ENCODE measurements around the gene COCH. TPM values are rescaled to one million over a fixed set of nuclear protein-coding genes. Genes with fewer than 3 reads are reported as not detected.

COCH gene
- total RNA-seq, 1 experiment from 2014 or later, result 6.7 TPM

- no peak for ATAC-seq
- RAD21 ChIA-PET (ENCODE audit: low non-redundant PET in 1 of 2, low total read pairs in 2 of 2, uncharacterized antibody in 2 of 2, unreplicated experiment in 2 of 2), result no interaction called here
- Histone ChIP-seq H3K79me2 (ENCODE audit: insufficient read depth, low read length) (no peaks in the 10 kb centered on the region), H4K20me1 (ENCODE audit: insufficient read depth) (no peaks in the 10 kb centered on the region), H3K9me3 (ENCODE audit: control insufficient read depth in 1 of 2, insufficient read depth in 1 of 2, low read depth in 1 of 2, low read length in 2 of 2) (no peaks in the 10 kb centered on the region), H3K4me1 (ENCODE audit: control insufficient read depth in 1 of 2, insufficient read depth in 2 of 2, low read length in 2 of 2) (no peaks in the 10 kb centered on the region), H3K4me2 (ENCODE audit: low read length) (no peak overlapping the region), H3K36me3 (ENCODE audit: control insufficient read depth in 1 of 2, insufficient read depth in 2 of 2, low read length in 2 of 2) (no peaks in the 10 kb centered on the region), H3K4me3 (replicated peaks in 1 of 2; ENCODE audit: low read depth in 1 of 2, low read length in 2 of 2) (no peak overlapping the region), H3K9ac (ENCODE audit: low read length) (no peak overlapping the region), H2AFZ (ENCODE audit: low read depth, low read length, poor library complexity, severe bottlenecking) (no peak overlapping the region), H3K27me3 (ENCODE audit: insufficient read depth, low read length) (no peaks in the 10 kb centered on the region), H3K9me2 (ENCODE audit: insufficient read depth) (no peaks in the 10 kb centered on the region), H3K27ac (ENCODE audit: low read depth, low read length) (no peak overlapping the region)
- CTCF ChIA-PET, result no interaction called here
- BruUV-seq (replicated peaks), result no TSS peak
- POLR2A ChIA-PET, result no interaction called here
- DNase-seq (ENCODE audit: low read depth, low spot score), result no peak
- intact Hi-C loops (cut with micrococcal nuclease), result no loop called here
- no peak for TF ChIP-seq SRF (IDR thresholded peaks at IDR 0.05; ENCODE audit: low read depth)
Observed at GRCh38 chr14:30848449-30849240, 25.7 kb upstream of the COCH start.

DNA sequence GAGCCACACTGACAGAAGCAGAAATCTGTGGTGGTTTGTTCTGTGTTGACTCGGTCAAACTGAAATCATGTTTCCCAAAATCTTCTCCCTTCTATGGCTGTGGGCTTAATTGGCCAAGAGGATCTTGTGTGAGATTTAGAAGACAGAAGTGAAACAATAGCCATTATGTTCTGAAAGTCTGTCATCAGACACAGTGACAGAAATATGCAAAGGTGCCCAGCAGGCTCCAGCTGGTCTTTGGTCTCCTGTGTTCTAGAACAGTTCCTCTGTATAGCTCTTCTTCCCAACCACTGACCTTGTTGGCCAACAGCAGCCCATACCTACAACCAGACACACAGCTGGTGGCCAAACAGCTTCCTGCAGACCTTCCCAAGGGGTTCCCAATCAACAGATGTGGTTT lies 25.0 kb upstream of the COCH start:
- Histone ChIP-seq H3K9ac (ENCODE audit: low read length) (no peak overlapping the region), H3K4me3 (replicated peaks in 1 of 2; ENCODE audit: low read depth in 1 of 2, low read length in 2 of 2) (no peak overlapping the region), H3K4me2 (ENCODE audit: low read length) (no peak overlapping the region), H3K9me3 (ENCODE audit: control insufficient read depth in 1 of 2, insufficient read depth in 1 of 2, low read depth in 1 of 2, low read length in 2 of 2) (no peaks in the 10 kb centered on the region), H3K79me2 (ENCODE audit: insufficient read depth, low read length) (no peaks in the 10 kb centered on the region), H2AFZ (ENCODE audit: low read depth, low read length, poor library complexity, severe bottlenecking) (no peak overlapping the region), H3K9me2 (ENCODE audit: insufficient read depth) (no peaks in the 10 kb centered on the region), H3K36me3 (ENCODE audit: control insufficient read depth in 1 of 2, insufficient read depth in 2 of 2, low read length in 2 of 2) (no peaks in the 10 kb centered on the region), H3K27ac (ENCODE audit: low read depth, low read length) (no peak overlapping the region), H4K20me1 (ENCODE audit: insufficient read depth) (no peaks in the 10 kb centered on the region), H3K4me1 (ENCODE audit: control insufficient read depth in 1 of 2, insufficient read depth in 2 of 2, low read length in 2 of 2) (no peaks in the 10 kb centered on the region), H3K27me3 (ENCODE audit: insufficient read depth, low read length) (no peaks in the 10 kb centered on the region)
- intact Hi-C loops (cut with micrococcal nuclease), result no loop called here
- CTCF ChIA-PET, result no interaction called here
- DNase-seq (ENCODE audit: low read depth, low spot score), result no peak
- no TSS peak for BruUV-seq (replicated peaks)
- POLR2A ChIA-PET, result no interaction called here
- RAD21 ChIA-PET (ENCODE audit: low non-redundant PET in 1 of 2, low total read pairs in 2 of 2, uncharacterized antibody in 2 of 2, unreplicated experiment in 2 of 2), result no interaction called here
- no peak for ATAC-seq
- TF ChIP-seq, protein P1, sequence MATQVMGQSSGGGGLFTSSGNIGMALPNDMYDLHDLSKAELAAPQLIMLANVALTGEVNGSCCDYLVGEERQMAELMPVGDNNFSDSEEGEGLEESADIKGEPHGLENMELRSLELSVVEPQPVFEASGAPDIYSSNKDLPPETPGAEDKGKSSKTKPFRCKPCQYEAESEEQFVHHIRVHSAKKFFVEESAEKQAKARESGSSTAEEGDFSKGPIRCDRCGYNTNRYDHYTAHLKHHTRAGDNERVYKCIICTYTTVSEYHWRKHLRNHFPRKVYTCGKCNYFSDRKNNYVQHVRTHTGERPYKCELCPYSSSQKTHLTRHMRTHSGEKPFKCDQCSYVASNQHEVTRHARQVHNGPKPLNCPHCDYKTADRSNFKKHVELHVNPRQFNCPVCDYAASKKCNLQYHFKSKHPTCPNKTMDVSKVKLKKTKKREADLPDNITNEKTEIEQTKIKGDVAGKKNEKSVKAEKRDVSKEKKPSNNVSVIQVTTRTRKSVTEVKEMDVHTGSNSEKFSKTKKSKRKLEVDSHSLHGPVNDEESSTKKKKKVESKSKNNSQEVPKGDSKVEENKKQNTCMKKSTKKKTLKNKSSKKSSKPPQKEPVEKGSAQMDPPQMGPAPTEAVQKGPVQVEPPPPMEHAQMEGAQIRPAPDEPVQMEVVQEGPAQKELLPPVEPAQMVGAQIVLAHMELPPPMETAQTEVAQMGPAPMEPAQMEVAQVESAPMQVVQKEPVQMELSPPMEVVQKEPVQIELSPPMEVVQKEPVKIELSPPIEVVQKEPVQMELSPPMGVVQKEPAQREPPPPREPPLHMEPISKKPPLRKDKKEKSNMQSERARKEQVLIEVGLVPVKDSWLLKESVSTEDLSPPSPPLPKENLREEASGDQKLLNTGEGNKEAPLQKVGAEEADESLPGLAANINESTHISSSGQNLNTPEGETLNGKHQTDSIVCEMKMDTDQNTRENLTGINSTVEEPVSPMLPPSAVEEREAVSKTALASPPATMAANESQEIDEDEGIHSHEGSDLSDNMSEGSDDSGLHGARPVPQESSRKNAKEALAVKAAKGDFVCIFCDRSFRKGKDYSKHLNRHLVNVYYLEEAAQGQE (IDR thresholded peaks at IDR 0.05; ENCODE audit: low read depth), result no peak
- no peak for TF ChIP-seq EZH2phosphoT487 (IDR thresholded peaks at IDR 0.05; ENCODE audit: borderline replicate concordance)
- no peak for TF ChIP-seq SIN3A (IDR thresholded peaks at IDR 0.05; ENCODE audit: low read depth)
- TF ChIP-seq, protein P2, sequence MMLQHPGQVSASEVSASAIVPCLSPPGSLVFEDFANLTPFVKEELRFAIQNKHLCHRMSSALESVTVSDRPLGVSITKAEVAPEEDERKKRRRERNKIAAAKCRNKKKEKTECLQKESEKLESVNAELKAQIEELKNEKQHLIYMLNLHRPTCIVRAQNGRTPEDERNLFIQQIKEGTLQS (IDR thresholded peaks at IDR 0.05), result no peak
- no peak for TF ChIP-seq CBX3 (IDR thresholded peaks at IDR 0.05; ENCODE audit: low read depth)
- TF ChIP-seq FOSL1 (IDR thresholded peaks at IDR 0.05; ENCODE audit: low read depth), result no peak
- TF ChIP-seq POLR2AphosphoS5 (IDR thresholded peaks at IDR 0.05; ENCODE audit: low read depth, low read length), result no peak
- TF ChIP-seq SP1 (IDR thresholded peaks at IDR 0.05; ENCODE audit: low read depth), result no peak
- TF ChIP-seq, protein P3, sequence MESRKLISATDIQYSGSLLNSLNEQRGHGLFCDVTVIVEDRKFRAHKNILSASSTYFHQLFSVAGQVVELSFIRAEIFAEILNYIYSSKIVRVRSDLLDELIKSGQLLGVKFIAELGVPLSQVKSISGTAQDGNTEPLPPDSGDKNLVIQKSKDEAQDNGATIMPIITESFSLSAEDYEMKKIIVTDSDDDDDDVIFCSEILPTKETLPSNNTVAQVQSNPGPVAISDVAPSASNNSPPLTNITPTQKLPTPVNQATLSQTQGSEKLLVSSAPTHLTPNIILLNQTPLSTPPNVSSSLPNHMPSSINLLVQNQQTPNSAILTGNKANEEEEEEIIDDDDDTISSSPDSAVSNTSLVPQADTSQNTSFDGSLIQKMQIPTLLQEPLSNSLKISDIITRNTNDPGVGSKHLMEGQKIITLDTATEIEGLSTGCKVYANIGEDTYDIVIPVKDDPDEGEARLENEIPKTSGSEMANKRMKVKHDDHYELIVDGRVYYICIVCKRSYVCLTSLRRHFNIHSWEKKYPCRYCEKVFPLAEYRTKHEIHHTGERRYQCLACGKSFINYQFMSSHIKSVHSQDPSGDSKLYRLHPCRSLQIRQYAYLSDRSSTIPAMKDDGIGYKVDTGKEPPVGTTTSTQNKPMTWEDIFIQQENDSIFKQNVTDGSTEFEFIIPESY (IDR thresholded peaks at IDR 0.05; ENCODE audit: extremely low read depth, insufficient replicate concordance, low read length), result no peak
- TF ChIP-seq POLR2A (IDR thresholded peaks at IDR 0.05; ENCODE audit: borderline replicate concordance, extremely low read depth, insufficient read depth, insufficient read length), result no peak
- no peak for TF ChIP-seq TCF7L2 (IDR thresholded peaks at IDR 0.05; ENCODE audit: borderline replicate concordance, extremely low read depth, insufficient read depth, insufficient read length)
- no peak for TF ChIP-seq SRF (IDR thresholded peaks at IDR 0.05; ENCODE audit: low read depth)
- no peak for TF ChIP-seq RAD21 (IDR thresholded peaks at IDR 0.05; ENCODE audit: low read depth)
- no peak for TF ChIP-seq ELF1 (IDR thresholded peaks at IDR 0.05; ENCODE audit: borderline replicate concordance, low read depth)

All from HCT116 (cell line).